ENCODE measurements around the gene STAC2.

The STAC2 gene

DNA sequence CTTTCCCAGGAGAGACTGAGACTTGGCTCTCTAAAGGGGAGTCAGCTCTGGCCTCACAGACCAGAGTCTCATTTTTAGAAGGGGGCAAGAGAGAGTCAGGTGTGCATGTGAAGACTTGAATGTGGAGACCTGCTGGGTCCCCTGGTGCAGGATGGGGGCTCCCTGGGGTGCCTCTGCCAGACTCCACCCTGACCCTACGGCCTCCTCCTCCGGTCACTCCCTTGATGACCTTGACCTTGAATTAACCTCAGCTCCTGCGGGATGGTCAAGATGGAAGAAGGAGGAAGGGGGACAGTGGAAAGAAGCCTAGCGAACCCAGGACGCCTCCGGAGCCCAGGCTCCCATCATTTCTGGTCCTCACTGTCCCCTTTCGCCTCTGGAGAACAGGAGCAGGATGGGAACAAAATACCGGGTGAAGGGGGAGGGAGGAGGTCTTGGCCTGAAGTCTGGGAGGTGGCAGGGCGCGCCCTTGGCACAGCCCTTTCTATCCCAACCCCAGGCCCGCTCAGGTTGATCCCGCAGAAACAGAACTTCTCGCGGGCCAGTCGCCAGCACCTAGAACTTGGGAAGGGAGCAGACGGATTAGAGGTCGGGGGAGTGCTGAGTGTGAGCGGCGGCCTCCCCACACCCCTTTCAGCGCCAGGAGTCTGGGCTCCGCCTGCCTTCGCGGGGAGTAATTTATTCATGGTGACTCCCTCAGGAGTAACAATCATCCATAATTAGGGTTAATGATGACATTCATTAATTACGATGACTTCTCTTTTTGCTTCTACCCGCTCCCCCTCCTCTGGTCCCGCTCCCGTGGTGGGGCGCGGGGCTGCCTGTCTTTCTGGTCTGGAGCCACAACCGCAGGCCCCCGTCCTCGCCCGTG lies 1.6 kb downstream of the STAC2 start:
- TF ChIP-seq, protein P1, sequence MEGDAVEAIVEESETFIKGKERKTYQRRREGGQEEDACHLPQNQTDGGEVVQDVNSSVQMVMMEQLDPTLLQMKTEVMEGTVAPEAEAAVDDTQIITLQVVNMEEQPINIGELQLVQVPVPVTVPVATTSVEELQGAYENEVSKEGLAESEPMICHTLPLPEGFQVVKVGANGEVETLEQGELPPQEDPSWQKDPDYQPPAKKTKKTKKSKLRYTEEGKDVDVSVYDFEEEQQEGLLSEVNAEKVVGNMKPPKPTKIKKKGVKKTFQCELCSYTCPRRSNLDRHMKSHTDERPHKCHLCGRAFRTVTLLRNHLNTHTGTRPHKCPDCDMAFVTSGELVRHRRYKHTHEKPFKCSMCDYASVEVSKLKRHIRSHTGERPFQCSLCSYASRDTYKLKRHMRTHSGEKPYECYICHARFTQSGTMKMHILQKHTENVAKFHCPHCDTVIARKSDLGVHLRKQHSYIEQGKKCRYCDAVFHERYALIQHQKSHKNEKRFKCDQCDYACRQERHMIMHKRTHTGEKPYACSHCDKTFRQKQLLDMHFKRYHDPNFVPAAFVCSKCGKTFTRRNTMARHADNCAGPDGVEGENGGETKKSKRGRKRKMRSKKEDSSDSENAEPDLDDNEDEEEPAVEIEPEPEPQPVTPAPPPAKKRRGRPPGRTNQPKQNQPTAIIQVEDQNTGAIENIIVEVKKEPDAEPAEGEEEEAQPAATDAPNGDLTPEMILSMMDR (IDR thresholded peaks at IDR 0.05; ENCODE audit: low read depth, low read length) = no peak
- H3K4me3 ChIP-seq (ENCODE audit: low read depth, low read length) = no peak overlapping the region

DNA sequence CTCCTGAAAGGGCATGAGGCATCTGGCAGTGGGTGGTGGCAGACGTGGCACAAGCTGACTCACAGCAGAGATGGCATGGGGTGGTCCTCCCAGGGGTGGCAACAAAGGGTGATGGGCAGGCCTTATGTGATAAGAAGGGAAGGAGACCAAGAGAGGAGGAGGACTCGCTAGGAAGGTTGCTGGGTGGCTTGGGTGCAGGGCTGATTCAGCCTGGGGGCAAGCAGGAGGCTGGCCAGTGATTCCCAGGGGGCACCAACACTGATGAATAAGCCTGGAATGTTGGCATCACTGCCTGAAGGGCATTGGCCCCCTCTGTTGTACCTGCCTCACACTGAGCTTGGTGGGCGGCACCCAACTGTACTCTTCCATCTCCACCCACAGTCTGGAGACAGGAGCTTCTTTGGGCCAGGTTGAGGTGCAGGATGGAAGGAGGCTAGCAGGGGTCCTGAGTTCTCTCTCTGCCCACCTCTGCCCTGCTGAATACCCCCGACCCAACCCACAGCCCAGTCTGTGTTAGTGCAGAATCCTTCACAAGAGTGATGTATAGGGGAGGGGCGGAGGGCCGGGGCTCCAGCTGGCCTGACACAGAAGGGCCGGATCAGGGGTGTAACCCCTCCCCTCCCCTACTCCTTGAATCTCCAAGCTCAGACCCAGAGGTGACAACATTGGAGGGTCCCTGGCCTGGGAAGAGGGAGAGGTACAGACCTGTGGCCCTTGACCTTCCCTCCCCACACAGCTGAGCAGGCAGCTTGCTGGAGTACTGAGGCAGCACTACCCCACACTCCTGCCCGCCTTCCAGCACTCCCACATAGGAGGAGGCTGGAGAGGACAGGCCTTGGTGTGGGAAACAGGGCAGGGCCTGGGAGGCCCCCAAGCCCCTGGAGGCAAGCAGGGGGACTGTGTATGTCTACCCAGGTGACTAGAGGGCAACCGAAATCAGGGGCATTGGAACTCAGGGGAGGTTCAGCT lies 2.6 kb downstream of the STAC2 start:
- H3K4me3 ChIP-seq (ENCODE audit: low read depth, low read length) = no peak overlapping the region
- TF ChIP-seq, protein P1 (IDR thresholded peaks at IDR 0.05; ENCODE audit: low read depth, low read length) = no peak

DNA sequence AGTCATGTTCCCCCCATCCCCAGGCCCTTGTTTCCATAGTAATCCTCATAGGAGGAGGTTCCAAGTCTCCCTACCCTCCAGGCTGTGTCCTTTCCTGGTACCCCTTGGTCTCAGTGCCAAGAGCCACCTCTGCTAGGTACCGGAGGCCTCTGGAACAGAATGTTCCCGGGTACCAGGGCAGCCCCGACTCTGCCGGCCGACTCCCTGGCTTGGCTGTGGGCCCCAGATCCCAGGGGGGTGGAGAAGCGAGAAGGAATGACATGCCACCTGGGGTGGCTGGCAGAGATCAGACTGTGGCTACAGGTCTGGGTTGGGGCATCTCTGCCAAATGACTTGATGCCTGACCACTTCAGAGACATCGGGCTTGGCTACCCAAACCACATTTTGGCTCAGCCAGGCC lies 3.6 kb downstream of the STAC2 start:
- no peak overlapping the region for H3K4me3 ChIP-seq (ENCODE audit: low read depth, low read length)
- TF ChIP-seq, protein P1 (IDR thresholded peaks at IDR 0.05; ENCODE audit: low read depth, low read length) = no peak

DNA sequence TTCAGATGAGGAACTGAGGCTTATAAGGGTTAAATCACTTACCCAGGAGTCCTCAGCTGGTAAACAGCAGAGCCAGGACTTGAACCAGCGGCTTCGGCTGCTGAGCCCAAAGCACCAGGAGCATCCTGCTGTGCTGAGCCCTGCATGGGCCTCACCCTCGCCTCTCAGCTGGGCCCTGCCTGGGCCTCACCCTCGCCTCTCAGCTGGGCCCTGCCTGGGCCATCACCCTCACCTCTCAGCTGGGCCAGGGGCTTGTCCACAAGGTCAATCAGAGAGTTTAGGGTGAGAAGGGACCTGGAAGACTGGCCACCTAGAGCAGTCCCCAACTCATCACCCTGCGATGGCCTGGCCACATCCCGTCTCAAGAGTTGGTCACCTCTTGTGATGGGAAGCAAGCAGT lies 4.2 kb downstream of the STAC2 start:
- TF ChIP-seq, protein P1 (IDR thresholded peaks at IDR 0.05; ENCODE audit: low read depth, low read length) = no peak

GRCh38 chr17:39219647-39220154 lies 6.0 kb downstream of the STAC2 start:
- H3K4me3 ChIP-seq (ENCODE audit: low read depth, low read length) = no peak overlapping the region
- TF ChIP-seq, protein P1 (IDR thresholded peaks at IDR 0.05; ENCODE audit: low read depth, low read length) = no peak

More for the DNA sequence above, 4.2 kb downstream of the STAC2 start:
- no peak overlapping the region for H3K4me3 ChIP-seq (ENCODE audit: low read depth, low read length)

DNA sequence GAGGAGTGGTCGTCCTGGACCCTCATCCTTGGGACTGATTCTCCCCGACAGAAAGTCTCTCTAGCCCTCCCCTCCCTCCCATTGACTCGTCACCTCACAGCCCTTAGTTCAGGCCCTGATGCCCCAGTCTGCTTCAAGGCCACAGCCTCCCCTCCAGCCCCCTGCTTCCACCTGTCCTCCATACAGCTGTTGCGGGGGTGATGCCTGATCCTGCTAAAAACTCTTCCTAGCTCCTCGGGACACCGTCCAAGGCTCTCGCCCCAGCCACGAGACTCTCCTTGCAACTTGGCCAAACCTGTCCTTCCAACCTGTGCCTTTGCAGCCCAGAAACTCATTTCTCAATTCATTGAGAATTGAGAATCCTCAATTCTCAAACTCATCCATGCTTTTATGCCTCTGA lies 6.8 kb downstream of the STAC2 start:
- H3K4me3 ChIP-seq (ENCODE audit: low read depth, low read length) = no peak overlapping the region
- TF ChIP-seq, protein P1 (IDR thresholded peaks at IDR 0.05; ENCODE audit: low read depth, low read length) = no peak

Measured in WI38 (cell line).